ENCODE results near the gene CFB. TPM values are rescaled to one million over a fixed set of nuclear protein-coding genes. Genes with fewer than 3 reads are reported as not detected.
"Not testable (repeated sequence)": the region's sequence is repeated elsewhere in the genome, so short reads cannot be mapped to it uniquely, and the experiment has no call there.

The CFB gene
- total RNA-seq, 2 experiments from 2014 or later: 0.74 to 1.7 TPM

DNA sequence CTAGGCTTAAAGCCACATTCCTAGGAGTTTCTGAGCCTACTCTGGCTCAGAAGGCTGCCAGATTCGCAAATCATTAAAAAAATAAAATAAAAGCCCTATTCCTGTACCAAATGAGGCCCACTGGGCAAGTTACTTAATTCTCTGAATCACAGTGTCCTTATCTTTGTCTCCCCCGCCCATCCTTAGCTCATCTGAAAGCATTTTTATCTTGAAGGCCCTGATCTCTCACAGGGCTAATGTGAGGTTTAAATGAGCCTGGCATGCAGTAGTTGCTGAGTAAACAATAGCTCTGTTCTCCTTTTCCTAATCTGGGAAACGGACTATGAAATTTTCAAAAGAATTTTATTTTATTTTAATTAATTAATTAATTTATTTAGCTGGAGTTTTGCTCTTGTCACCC, 41.9 kb upstream of the CFB start:
- no peak overlapping the region for H3K4me3 Mint-ChIP-seq
- no peaks in the 10 kb centered on the region for H3K9me3 Mint-ChIP-seq
- no peaks in the 10 kb centered on the region for H3K27me3 Mint-ChIP-seq (ENCODE audit: low read depth)
- peaks cover 25% of the 10 kb centered on the region for H3K4me1 Mint-ChIP-seq (ENCODE audit: low read depth)
- no peak overlapping the region for H3K27ac Mint-ChIP-seq
- peaks cover 2% of the 10 kb centered on the region for H3K36me3 Mint-ChIP-seq (ENCODE audit: low read depth)
- intact Hi-C loops (cut with micrococcal nuclease): loop anchor here (2.0 kb wide), 1 partner anchor 49 kb away; no protein-coding TSS in a partner anchor
- CTCF ChIA-PET: no interaction called here
- DNase-seq: no peak

DNA sequence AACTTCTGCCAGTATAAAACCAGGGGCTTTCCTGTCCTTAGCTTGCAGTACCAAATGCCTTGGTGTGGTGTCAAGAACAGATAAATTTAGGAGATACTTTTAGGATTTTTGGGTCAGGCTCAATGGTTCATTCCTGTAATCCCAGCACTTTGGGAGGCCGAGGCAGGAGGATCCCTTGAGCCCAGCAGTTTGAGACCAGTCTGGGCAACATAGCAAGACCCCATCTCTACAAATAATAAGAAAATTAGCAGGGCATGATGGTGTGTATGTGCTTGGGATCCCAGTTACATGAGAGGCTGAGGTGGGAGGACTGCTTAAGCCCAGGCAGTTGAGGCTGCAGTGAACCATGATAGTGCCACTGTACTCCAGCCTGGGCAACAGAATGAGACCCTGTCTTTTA, 40.9 kb upstream of the CFB start:
- Mint-ChIP-seq H3K4me1 (ENCODE audit: low read depth) (peaks cover 15% of the 10 kb centered on the region), H3K36me3 (ENCODE audit: low read depth) (no peaks in the 10 kb centered on the region), H3K4me3 (no peak overlapping the region), H3K9me3 (no peaks in the 10 kb centered on the region), H3K27ac (no peak overlapping the region), H3K27me3 (ENCODE audit: low read depth) (no peaks in the 10 kb centered on the region)
- intact Hi-C loops (cut with micrococcal nuclease): no loop called here
- CTCF ChIA-PET: no interaction called here
- no peak for DNase-seq

DNA sequence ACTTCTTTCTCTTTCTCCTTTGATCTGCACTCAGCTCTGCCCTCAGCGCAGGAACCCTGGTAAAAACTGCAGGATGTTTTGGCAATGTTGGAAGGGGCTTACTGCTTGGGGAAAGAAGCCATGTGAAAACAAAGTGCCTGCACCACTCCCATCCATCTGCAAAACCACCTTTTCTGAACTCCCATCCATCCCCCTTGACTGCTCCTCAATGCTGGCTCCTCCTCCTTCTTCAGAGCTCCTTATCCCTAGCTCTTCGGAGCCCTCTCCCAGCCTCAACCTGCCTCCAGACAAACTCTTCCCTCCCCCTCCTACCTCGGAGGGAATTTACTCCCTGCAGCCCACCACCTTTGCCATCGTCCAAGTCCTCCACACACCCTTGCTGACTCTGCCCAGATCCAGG, 39.8 kb upstream of the CFB start:
- Mint-ChIP-seq H3K36me3 (ENCODE audit: low read depth) (no peaks in the 10 kb centered on the region), H3K27ac (no peak overlapping the region), H3K27me3 (ENCODE audit: low read depth) (no peaks in the 10 kb centered on the region), H3K4me3 (no peak overlapping the region), H3K9me3 (no peaks in the 10 kb centered on the region), H3K4me1 (ENCODE audit: low read depth) (peaks cover 12% of the 10 kb centered on the region)
- CTCF ChIA-PET: no interaction called here
- intact Hi-C loops (cut with micrococcal nuclease): no loop called here
- no peak for DNase-seq

DNA sequence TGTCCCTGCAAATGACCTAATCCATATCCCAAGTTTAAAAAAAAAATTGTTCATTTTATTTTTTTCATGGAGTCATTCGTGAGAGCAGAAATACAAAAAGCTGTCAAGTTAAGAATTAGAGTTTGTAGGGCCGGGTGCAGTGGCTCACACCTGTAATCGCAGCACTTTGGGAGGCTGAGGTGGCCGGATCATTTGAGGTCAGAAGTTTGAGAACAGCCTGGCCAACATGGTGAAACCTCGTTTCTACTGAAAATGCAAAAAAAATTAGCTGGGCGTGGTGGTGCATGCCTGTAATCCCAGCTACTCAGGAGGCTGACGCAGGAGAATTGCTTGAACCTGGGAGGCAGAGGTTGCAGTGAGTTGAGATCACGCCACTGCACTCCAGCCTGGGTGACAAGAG, 39.2 kb upstream of the CFB start:
- H3K36me3 Mint-ChIP-seq (ENCODE audit: low read depth): not testable (repeated sequence)
- CTCF ChIA-PET: interaction anchor here (0.6 kb wide), 1 partner anchor 217 kb away, joined by 5 read pairs; no protein-coding TSS in a partner anchor

DNA sequence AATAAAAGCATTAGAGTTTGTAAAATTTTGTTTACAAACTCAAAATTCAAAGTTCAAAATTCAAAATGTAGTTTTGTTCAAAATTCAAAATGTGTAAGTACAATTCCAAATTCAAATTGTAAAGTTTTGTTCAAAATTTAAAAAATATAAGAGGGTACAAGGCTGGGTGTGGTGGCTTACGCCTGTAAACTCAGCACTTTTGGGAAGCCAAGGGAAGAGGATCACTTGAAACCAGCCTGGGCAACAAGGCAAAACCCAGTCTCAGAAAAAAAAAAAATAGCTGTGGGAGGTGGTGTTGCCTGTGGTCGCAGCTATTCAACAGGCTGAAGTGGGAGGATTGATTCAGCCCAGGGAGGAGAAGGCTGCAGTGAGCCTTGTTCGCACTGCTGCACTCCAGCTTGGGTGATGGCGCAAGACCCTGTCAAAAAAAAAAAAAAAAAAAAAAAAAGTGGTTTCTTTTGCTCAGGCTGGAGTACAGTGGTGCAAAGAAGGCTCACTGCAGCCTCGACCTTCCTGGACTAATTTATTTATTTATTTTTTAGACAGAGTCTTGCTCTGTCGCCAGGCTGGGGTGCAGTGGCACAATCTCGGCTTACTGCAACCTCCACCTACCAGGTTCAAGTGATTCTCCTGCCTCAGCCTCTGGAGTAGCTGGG, 38.6 kb upstream of the CFB start:
- CTCF ChIA-PET: interaction anchor here (0.6 kb wide), 2 partner anchors 9 to 217 kb away, joined by 5 to 8 read pairs; no protein-coding TSS in a partner anchor
- intact Hi-C loops (cut with micrococcal nuclease): no loop called here
- H3K36me3 Mint-ChIP-seq (ENCODE audit: low read depth): no peaks in the 10 kb centered on the region
- no peak overlapping the region for H3K4me3 Mint-ChIP-seq
- DNase-seq: no peak
- H3K27me3 Mint-ChIP-seq (ENCODE audit: low read depth): peaks cover 3% of the 10 kb centered on the region
- H3K9me3 Mint-ChIP-seq: no peaks in the 10 kb centered on the region
- no peak overlapping the region for H3K27ac Mint-ChIP-seq
- peaks cover 21% of the 10 kb centered on the region for H3K4me1 Mint-ChIP-seq (ENCODE audit: low read depth)

More for the DNA sequence above, 39.2 kb upstream of the CFB start:
- intact Hi-C loops (cut with micrococcal nuclease); DNase-seq; H3K27ac Mint-ChIP-seq; H3K27me3 Mint-ChIP-seq (ENCODE audit: low read depth); H3K9me3 Mint-ChIP-seq; H3K4me3 Mint-ChIP-seq: not testable (repeated sequence)
- H3K4me1 Mint-ChIP-seq (ENCODE audit: low read depth): peaks cover 16% of the 10 kb centered on the region

DNA sequence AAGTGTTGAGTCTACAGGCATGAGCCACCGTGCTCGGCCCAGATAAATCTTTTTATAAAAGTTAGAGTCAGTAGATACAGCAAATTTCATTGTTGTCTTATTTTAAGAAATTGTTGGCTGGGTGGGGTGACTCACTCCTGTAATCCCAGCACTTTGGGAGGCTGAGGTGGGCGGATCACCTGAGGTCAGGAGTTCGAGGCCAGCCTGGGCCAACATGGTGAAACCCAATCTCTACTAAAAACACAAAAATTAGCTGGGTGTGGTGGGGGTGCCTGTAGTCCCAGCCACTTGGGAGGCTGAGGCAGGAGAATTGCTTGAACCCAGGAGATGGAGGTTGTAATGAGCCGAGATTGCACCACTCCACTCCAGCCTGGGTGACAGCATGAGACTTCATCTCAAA, 37.6 kb upstream of the CFB start:
- H3K27me3 Mint-ChIP-seq (ENCODE audit: low read depth); intact Hi-C loops (cut with micrococcal nuclease); H3K9me3 Mint-ChIP-seq; H3K36me3 Mint-ChIP-seq (ENCODE audit: low read depth); DNase-seq; CTCF ChIA-PET; H3K4me3 Mint-ChIP-seq; H3K27ac Mint-ChIP-seq: not testable (repeated sequence)
- H3K4me1 Mint-ChIP-seq (ENCODE audit: low read depth): peaks cover 15% of the 10 kb centered on the region

DNA sequence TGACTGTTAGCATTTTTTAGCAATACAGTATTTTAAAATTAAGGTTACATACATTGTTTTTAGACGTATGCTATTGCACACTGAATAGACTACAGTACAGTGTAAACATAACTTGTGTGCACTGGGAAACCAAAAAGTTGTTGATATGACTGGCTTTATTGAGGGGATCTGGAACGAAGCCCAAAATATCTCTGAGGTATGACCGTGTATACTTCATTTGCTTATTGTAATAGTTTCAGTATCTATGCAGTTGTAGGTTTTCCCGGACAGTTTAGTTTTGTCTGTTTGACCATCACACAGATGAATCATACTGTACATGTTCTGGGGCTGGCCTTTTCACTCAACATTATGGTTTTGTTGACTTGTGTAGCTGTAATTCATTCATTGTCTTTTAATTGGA, 37.1 kb upstream of the CFB start:
- peaks cover 15% of the 10 kb centered on the region for H3K4me1 Mint-ChIP-seq (ENCODE audit: low read depth)
- intact Hi-C loops (cut with micrococcal nuclease): no loop called here
- CTCF ChIA-PET: no interaction called here
- no peak overlapping the region for H3K4me3 Mint-ChIP-seq
- H3K27ac Mint-ChIP-seq: no peak overlapping the region
- H3K27me3 Mint-ChIP-seq (ENCODE audit: low read depth): peaks cover 5% of the 10 kb centered on the region
- H3K36me3 Mint-ChIP-seq (ENCODE audit: low read depth): no peaks in the 10 kb centered on the region
- no peaks in the 10 kb centered on the region for H3K9me3 Mint-ChIP-seq
- DNase-seq: no peak

DNA sequence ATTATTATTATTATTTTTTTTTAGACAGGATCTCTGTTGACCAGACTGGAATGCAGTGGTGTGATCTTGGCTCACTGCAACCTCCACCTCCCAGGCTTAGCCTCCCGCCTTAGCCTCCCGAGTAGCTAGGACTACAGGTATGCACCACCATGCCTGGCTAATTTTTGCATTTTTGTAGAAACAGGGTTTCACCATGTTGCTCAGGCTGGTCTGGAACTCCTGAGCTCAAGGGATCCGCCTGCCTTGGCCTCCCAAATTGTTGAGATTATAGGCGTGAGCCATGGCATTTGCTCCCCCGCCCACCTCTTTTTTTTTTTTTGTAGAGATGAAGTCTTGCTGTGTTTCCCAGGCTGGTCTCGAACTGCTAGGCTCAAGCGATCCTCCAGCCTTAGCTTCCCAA, 36.6 kb upstream of the CFB start:
- H3K27ac Mint-ChIP-seq; H3K36me3 Mint-ChIP-seq (ENCODE audit: low read depth); intact Hi-C loops (cut with micrococcal nuclease); H3K4me3 Mint-ChIP-seq; H3K9me3 Mint-ChIP-seq; H3K27me3 Mint-ChIP-seq (ENCODE audit: low read depth); DNase-seq: not testable (repeated sequence)
- H3K4me1 Mint-ChIP-seq (ENCODE audit: low read depth): peaks cover 15% of the 10 kb centered on the region
- CTCF ChIA-PET: interaction anchor here (0.5 to 0.7 kb wide), 3 partner anchors 22 to 231 kb away, joined by 3 to 4 read pairs (median 4); no protein-coding TSS in a partner anchor

DNA sequence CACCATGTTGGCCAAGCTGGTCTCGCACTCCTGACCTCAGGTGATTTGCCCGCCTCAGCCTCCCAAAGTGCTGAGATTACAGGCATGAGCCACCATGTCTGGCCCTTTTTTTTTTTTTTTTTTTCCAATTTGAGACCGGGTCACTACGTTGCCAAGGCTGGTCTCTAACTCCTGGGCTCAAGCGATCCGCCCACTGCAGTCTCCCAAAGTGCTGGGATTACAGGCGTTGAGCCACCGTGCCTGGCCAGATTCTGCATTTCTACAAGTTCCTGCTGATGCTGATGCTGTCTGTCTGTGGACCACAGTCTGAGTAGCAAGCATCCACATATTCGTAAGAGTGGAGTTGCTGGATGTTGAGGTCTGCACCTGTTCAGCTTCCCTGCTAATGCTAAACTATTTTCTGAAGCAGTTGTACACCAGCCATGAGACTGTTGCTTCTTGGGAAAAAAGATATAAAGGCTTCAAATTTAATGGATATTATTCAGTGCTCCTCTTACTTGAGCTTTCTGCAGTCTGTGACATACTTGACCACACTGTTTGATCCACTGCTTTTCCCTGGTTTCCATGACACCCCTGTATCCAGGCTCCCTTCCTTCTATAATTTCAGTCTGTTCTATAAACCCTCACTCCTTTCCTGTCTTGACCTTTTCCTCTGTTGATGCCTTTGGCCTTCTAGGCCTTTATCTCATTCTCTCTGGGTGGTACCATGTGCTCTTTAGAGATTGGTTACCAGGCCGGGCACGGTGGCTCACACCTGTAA, 33.9 kb upstream of the CFB start:
- Mint-ChIP-seq H3K27me3 (ENCODE audit: low read depth) (peaks cover 5% of the 10 kb centered on the region), H3K4me3 (no peak overlapping the region), H3K4me1 (ENCODE audit: low read depth) (peaks cover 15% of the 10 kb centered on the region), H3K36me3 (ENCODE audit: low read depth) (no peaks in the 10 kb centered on the region), H3K9me3 (no peaks in the 10 kb centered on the region), H3K27ac (no peak overlapping the region)
- intact Hi-C loops (cut with micrococcal nuclease): no loop called here
- CTCF ChIA-PET: interaction anchor here (1.0 kb wide), 1 partner anchor 40 kb away, joined by 3 read pairs; no protein-coding TSS in a partner anchor
- no peak for DNase-seq

DNA sequence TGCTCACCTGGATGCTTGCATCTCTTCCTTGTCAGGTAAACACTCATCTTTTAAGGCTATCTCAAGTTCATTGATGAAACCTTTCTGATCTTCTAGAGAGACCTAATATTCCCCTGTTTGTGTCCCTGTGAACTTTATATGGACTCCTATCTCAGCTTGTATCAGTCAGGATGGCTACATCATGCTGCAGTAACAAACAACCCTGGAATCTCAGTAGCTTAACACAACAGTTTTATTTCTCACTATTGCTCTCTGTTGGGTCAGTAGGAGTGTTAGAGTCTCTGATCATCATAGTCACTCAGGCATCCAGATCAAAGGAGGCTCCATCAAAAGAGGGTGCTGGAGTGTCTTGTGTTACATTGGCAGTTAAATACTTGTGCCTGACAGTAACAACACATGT, 30.5 kb upstream of the CFB start:
- no peak overlapping the region for H3K27ac Mint-ChIP-seq
- no peaks in the 10 kb centered on the region for H3K9me3 Mint-ChIP-seq
- peaks cover 12% of the 10 kb centered on the region for H3K4me1 Mint-ChIP-seq (ENCODE audit: low read depth)
- no peak for DNase-seq
- H3K4me3 Mint-ChIP-seq: no peak overlapping the region
- CTCF ChIA-PET: no interaction called here
- intact Hi-C loops (cut with micrococcal nuclease): no loop called here
- H3K36me3 Mint-ChIP-seq (ENCODE audit: low read depth): no peaks in the 10 kb centered on the region
- peaks cover 5% of the 10 kb centered on the region for H3K27me3 Mint-ChIP-seq (ENCODE audit: low read depth)

DNA sequence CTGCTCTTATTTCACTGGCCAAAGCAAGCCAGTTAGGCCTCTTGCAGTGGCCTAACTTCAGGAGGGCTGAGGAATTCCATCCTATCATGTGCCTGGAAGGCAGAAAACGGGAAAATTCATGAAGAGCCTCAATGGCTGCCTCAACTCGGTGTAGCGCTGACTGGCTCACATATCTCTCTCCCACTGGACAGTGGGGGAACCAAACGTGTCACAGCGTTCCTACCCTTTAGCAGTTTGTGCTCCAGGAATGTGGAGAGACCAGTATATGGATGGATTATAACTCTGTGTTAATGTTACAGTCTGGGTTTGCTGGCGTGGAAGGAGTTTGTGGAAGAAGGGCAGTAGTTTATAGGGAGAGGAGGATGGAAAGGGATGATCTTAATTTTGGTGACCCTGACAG, 30.1 kb upstream of the CFB start:
- no peak for DNase-seq
- H3K27me3 Mint-ChIP-seq (ENCODE audit: low read depth): peaks cover 5% of the 10 kb centered on the region
- no peaks in the 10 kb centered on the region for H3K36me3 Mint-ChIP-seq (ENCODE audit: low read depth)
- CTCF ChIA-PET: interaction anchor here (0.6 kb wide), 1 partner anchor 59 kb away, joined by 3 read pairs; no protein-coding TSS in a partner anchor
- intact Hi-C loops (cut with micrococcal nuclease): no loop called here
- peaks cover 10% of the 10 kb centered on the region for H3K4me1 Mint-ChIP-seq (ENCODE audit: low read depth)
- no peak overlapping the region for H3K27ac Mint-ChIP-seq
- H3K9me3 Mint-ChIP-seq: no peaks in the 10 kb centered on the region
- H3K4me3 Mint-ChIP-seq: no peak overlapping the region

DNA sequence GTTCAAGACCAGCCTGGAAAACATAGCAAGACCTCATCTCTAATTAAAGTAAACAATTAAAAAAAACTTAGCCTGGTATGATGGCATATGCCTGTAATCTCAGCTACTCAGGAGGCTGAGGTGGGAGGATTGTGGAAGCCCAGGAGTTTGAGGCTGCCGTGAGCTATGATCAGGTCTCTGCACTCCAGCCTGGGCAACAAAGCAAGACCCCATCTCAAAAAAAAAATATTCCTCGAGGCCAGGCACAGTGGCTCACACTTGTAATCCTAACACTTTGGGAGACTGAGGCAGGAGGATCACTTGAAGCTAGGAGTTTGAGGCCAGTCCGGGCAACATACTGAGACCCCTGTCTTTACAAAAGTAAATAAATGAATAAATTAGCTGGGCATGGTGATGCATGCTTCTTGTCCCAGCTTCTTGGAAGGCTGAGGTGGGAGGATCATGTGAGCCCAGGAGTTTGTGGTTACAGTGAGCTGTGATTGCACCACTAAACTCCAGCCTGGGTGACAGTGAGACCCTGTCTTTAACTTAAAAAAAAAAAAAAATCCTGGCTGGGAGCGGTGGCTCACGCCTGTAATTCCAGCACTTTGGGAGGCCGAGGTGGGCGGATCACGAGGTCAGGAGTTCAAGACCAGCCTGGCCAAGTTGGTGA, 27.7 kb upstream of the CFB start:
- no peaks in the 10 kb centered on the region for H3K9me3 Mint-ChIP-seq
- intact Hi-C loops (cut with micrococcal nuclease): no loop called here
- CTCF ChIA-PET: interaction anchor here (0.6 kb wide), 1 partner anchor 33 kb away, joined by 3 read pairs; no protein-coding TSS in a partner anchor
- DNase-seq: no peak
- H3K27me3 Mint-ChIP-seq (ENCODE audit: low read depth): no peaks in the 10 kb centered on the region
- H3K4me1 Mint-ChIP-seq (ENCODE audit: low read depth): no peaks in the 10 kb centered on the region
- no peak overlapping the region for H3K27ac Mint-ChIP-seq
- H3K36me3 Mint-ChIP-seq (ENCODE audit: low read depth): no peaks in the 10 kb centered on the region
- H3K4me3 Mint-ChIP-seq: no peak overlapping the region

Measured in activated naive CD4-positive, alpha-beta T cell treated with anti-CD3 and anti-CD28 coated beads for 36 hours (primary cell).